Mucosa of descending colon (tissue), 3 donors: Measurements from ENCODE around the gene ARL14. TPM values are rescaled to one million over a fixed set of nuclear protein-coding genes. Genes with fewer than 3 reads are reported as not detected.

ENCODE experiments used
- ATAC-seq: fragments of 200-7000 bp; cut with Tn5 transposase; one replicate; pipeline ENCODE4 v1.9.1; 2020; ENCODE audit warnings: mild to moderate bottlenecking, moderate library complexity
- DNase-seq, 3 donors: peaks; one replicate each; pipeline ENCODE4 v3.0.0-alpha.2; 2020
- H3K36me3 ChIP-seq: fragments of 200-600 bp; one replicate; pipeline ENCODE4 v1.8.0; 2021; ENCODE audit warnings: low read depth, mild to moderate bottlenecking
- H3K4me1 ChIP-seq: fragments of 200-600 bp; one replicate; pipeline ENCODE4 v1.8.0; 2021; ENCODE audit warnings: low read depth, mild to moderate bottlenecking
- H3K4me3 ChIP-seq: fragments of 200-600 bp; one replicate; pipeline ENCODE4 v1.8.0; 2021; ENCODE audit warnings: mild to moderate bottlenecking
- H3K9me3 ChIP-seq: fragments of 200-600 bp; one replicate; pipeline ENCODE4 v1.8.0; 2021; ENCODE audit warnings: mild to moderate bottlenecking
- intact Hi-C, 2 donors: fragments of 100-400 bp; cut with DNase I in 1 of 2; cut with micrococcal nuclease in 1 of 2; formaldehyde crosslinking; loops; one replicate each; pipeline versions ENCODE4 v1.11.0 to v1.11.1; 2022; cut with DNase I, micrococcal nuclease
- long read RNA-seq, 2 donors: library from polyadenylated mRNA; unstranded; transcript quantifications; one replicate each; pipeline ENCODE4 v2.0.0, GENCODE V29; 2019 to 2021
- total RNA-seq, 3 donors: library from RNA; stranded (reverse); fragmentation: NEBNext Ultra II Directional in 2 of 3; extraction: Animal tissue kit (Norgen Biotek cat#: 25700) in 2 of 3; gene quantifications; one replicate each; pipeline versions ENCODE4 v1.2.1 to v1.2.4, GENCODE V29; 2021 to 2023
- TF ChIP-seq, protein P1 (sequence below): fragments of 200-600 bp; IDR thresholded peaks from one replicate; pipeline ENCODE4 v1.8.0; 2022; ENCODE audit warnings: antibody characterized with exemption, mild to moderate bottlenecking
- donor health status: DM: no; HTN: no; CAD: no; lungs with moderate emphysema.
- donor health status: DM: no; HTN: no; CAD: no.
- donor health status: DM: no; HTN: yes; CAD: no.

ARL14 gene
- 10 to 100 TPM; 11.6 to 40.4 (median 22.2) TPM for total RNA-seq
- long read RNA-seq, donor 1, transcript ARL14-201 (1 exons, 1,294 nt) = major isoform, 22 of 23 reads
- long read RNA-seq, donor 1, partial matches to known transcripts = 0 of 23 reads
- long read RNA-seq, donor 1, other reads (novel, unspliced or antisense) = 1 of 23 reads
- long read RNA-seq, donor 2, transcript ARL14-201 (1 exons, 1,294 nt) = major isoform, 57 of 59 reads
- long read RNA-seq, donor 2, partial matches to known transcripts = 0 of 59 reads
- long read RNA-seq, donor 2, other reads (novel, unspliced or antisense) = 2 of 59 reads

DNA sequence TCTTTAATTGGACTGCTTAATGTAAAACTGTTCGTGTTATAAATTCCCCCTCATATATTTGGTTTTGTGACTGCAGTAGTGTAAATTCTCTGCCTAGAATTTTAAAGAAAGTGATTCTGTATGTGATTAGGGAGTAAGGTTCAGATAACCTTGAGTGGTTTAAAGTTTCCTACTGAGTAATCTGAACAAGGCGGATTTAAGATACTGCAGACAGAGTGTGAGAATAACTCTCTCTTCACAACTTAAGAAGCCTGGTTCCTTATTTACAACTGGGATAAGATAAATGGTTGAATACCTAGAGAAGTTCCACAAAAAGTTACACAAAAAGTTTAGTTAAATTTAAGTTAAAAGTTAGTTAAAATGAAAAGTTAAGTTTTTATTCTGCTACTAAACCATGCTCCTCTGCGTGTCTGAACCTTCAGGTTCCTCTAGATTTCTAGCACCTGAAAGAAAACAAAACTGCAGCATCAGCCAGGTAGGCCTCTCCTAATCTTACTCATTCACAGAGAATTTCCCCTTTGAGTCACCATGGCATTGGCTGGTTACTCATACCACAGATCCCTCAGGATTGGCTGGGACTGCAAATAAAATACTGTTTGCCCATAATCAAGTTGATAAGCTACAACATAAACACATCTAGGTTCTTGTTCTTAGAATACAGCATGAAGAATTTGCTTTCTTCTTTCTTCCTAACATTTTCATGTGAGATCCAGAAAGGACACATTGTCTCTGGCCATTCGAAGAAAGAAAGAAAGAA, at the start of gene ARL14:
Gene ARL14 (plus strand): TSS at position 614 of the 757 bp plus-strand sequence. CDS start 187 bp downstream, outside the sequence.
- peak in 1 of 3 donors; percentile 70 for DNase-seq
- peak; percentile 87 for ATAC-seq
- peak within 1 kb of the TSS; percentile 16 for H3K4me3 ChIP-seq
- H3K4me1 ChIP-seq = peaks cover 22% of the 10 kb centered on the region
- H3K36me3 ChIP-seq = no peaks in the 10 kb centered on the region
- no peaks in the 10 kb centered on the region for H3K9me3 ChIP-seq
- TF ChIP-seq, protein P1, sequence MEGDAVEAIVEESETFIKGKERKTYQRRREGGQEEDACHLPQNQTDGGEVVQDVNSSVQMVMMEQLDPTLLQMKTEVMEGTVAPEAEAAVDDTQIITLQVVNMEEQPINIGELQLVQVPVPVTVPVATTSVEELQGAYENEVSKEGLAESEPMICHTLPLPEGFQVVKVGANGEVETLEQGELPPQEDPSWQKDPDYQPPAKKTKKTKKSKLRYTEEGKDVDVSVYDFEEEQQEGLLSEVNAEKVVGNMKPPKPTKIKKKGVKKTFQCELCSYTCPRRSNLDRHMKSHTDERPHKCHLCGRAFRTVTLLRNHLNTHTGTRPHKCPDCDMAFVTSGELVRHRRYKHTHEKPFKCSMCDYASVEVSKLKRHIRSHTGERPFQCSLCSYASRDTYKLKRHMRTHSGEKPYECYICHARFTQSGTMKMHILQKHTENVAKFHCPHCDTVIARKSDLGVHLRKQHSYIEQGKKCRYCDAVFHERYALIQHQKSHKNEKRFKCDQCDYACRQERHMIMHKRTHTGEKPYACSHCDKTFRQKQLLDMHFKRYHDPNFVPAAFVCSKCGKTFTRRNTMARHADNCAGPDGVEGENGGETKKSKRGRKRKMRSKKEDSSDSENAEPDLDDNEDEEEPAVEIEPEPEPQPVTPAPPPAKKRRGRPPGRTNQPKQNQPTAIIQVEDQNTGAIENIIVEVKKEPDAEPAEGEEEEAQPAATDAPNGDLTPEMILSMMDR = no peak
- intact Hi-C loops = no loop called here

GRCh38 chr3:160629491-160629890, 47.5 kb upstream of the ARL14 start:
- ATAC-seq (no peak), DNase-seq (no peak)
- intact Hi-C loops = no loop called here
- H3K4me3 ChIP-seq = no peak overlapping the region
- TF ChIP-seq, protein P1 = no peak
- H3K9me3 ChIP-seq = no peaks in the 10 kb centered on the region
- no peaks in the 10 kb centered on the region for H3K4me1 ChIP-seq
- H3K36me3 ChIP-seq = no peaks in the 10 kb centered on the region

DNA sequence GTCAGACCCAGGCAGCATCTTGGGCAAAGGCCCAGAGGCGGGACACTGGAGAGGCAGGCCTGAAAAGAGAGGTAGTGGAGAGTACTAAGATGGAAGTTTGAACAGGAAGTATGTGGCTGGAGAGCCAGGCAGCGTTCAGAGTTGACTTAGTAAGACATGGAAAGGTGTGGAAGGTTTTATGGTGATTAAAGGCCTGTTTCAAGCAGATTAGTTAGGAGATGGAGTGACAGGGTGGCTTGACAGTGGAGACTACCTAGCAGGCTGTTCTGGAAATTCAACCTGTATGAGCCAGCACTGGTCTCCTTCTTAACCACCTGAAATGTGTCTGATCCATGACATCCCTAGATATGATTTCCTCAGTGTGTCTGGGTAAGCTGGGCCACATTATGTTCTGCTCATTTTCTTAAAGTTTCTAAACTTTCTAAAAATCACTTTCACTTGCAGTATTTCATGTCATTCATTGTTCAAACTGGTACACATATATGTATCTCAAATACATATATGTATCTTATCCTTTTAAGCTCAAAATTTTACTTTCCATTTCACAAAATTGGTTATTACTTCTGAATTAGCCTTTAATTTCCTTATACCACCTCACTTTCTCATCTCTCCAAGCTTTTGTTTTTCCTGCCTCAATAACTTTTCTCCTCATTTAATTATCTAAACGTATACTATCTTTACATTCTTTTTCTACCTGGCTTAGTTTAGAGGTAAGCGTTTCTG, 43.4 kb upstream of the ARL14 start:
- peak; percentile 33 for ATAC-seq
- intact Hi-C loops = no loop called here
- DNase-seq = no peak
- no peaks in the 10 kb centered on the region for H3K36me3 ChIP-seq
- no peaks in the 10 kb centered on the region for H3K9me3 ChIP-seq
- no peak overlapping the region for H3K4me3 ChIP-seq
- H3K4me1 ChIP-seq = no peaks in the 10 kb centered on the region
- TF ChIP-seq, protein P1 = no peak

- H3K9me3 ChIP-seq = no peaks in the 10 kb centered on the region
- H3K4me3 ChIP-seq = no peak overlapping the region
- TF ChIP-seq, protein P1 = no peak
- intact Hi-C loops = no loop called here
- H3K36me3 ChIP-seq = no peaks in the 10 kb centered on the region
- DNase-seq (no peak), ATAC-seq (no peak)
- no peaks in the 10 kb centered on the region for H3K4me1 ChIP-seq
Observed at GRCh38 chr3:160635213-160635612, 41.7 kb upstream of the ARL14 start.

DNA sequence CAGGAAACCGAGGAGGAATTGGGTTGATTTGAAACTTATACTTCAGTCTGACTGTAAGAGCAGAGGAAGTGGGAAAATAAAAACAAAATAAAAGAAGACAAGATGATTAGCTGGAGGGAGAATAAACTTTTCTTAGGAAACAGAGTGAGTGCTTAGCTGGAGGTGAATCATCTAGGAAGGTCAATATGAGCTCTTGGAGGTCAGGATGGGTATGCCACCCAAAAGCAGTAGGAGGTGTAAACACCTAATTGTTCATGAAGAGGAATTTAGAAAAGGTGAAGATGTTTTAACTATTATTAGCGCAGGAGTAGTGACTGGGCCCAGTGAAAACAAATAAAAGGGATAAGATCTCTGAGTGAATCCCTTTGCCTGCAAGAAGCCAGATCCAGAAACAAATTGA, 39.9 kb upstream of the ARL14 start:
- no peak overlapping the region for H3K4me3 ChIP-seq
- no peak for ATAC-seq
- intact Hi-C loops = no loop called here
- no peaks in the 10 kb centered on the region for H3K36me3 ChIP-seq
- H3K4me1 ChIP-seq = no peaks in the 10 kb centered on the region
- DNase-seq = no peak
- TF ChIP-seq, protein P1 = no peak
- no peaks in the 10 kb centered on the region for H3K9me3 ChIP-seq
